IPS DF 4.7 (cell line): ENCODE measurements around the gene CCDC197.

Source experiments
- DNase-seq: peaks from one replicate; pipeline ENCODE4 v3.0.0-alpha.2; 2013; ENCODE audit warnings: low spot score; ENCODE audit errors: extremely low read depth

The CCDC197 gene

GRCh38 chr14:94056579-94057308 is 59.6 kb downstream of the CCDC197 start:
- DNase-seq, result no peak

GRCh38 chr14:94058128-94058673 is 61.1 kb downstream of the CCDC197 start:
- no peak for DNase-seq
